ENCODE measurements around the gene SKI.

Gene SKI

DNA sequence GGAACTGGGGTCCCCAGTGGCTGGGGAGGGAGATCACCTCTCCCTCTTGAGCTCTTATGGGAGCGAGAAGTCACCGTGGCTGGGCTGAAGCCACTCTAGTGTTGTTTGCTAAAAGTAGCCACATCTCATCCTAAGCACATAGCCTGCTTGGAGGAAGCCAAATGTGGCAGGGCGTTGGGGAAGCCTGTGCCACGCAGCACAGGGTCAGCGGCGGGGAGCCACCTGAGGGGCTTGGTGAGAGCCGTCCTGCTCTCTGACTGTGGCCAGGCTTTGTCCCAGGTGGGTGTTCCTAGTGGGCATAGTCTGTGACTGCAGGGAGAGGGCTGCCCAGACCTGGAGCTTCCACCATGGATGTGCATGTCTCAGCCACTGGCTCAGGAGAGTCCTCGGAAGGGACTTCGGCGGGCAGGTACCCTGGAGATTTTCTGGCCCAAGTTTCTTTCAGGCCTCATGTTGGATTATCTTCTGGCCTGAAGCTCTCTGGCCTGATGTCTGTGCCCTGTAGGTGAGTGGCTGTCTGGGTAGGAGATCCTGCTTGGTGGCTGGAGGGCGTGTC, 124.3 kb downstream of the SKI start:
- DNase-seq (ENCODE audit: low spot score): no peak

DNA sequence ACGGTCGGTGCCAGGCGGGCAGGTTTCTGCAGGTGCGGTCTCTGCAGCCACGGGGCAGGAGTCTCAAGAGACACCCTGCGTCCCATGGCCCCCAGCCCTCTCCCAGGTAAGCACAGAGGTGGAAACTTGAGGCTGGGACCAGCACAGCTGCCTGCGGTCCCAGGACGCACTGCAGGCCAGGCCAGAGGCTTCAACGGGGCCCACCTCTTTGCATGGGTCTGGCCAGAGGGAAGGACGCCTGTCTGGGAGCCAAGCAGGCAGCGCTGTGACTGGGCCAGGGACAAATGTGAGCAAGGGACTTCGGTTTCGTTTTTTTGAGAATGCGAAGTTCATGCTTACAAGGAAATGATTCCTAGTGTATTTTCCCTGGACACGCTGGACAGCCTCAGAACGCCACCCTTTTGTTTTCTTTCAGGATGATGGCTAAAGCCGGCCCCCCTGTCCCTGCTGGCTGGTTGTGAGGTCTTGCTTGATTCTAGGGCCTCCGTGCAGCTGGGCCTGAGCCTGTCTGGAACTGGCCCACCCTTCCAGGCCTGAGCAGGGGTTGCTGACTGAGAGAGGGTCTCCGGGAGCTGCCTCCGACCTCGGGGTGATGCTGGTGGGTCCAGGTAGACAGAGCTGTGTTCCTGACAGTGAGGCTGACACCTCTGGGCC, 124.9 kb downstream of the SKI start:
- no peak for DNase-seq (ENCODE audit: low spot score)

DNA sequence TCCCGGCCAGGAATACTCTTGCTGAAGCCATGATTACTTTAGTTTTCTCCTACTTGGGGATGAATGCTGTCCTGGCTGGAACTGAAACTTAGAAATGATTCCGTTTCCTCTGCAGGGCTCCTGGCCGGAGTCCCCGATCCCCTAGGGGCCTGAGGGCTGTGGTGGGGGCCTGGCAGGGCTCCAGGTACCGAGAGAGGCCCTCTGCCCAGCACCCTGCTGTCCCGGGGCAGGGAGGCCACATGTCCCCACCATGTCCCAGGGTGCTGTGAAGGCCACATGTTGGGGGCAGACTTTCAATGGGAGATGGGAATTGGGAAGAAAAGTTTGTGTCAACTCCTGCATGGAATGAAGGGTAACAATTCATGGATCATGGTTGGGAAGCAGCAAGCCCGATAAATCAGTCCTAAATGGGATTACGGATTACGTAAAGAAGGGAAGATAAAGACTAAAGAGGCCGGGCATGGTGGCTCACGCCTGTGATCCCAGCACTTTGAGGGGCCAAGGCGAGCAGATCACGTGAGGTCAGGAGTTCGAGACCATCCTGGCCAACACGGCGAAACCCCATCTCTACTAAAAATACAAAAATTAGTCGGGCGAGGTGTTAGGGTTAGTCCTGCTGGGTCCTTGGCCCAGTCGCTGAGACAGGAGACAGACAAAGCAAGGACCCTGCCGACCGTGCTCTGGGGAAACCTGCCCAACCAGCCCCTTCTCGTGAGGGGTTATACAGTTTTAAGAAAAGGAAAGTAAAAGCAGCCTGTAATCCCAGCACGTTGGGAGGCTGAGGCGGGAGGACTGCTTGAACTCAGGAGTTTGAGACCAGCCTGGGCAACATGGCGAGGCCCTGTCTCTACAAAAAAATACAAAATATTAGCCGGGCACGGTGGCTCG, 125.7 kb downstream of the SKI start:
- DNase-seq (ENCODE audit: low spot score): no peak

- no peak for DNase-seq (ENCODE audit: low spot score)
Observed at GRCh38 chr1:2354511-2355372, 126.6 kb downstream of the SKI start.

DNA sequence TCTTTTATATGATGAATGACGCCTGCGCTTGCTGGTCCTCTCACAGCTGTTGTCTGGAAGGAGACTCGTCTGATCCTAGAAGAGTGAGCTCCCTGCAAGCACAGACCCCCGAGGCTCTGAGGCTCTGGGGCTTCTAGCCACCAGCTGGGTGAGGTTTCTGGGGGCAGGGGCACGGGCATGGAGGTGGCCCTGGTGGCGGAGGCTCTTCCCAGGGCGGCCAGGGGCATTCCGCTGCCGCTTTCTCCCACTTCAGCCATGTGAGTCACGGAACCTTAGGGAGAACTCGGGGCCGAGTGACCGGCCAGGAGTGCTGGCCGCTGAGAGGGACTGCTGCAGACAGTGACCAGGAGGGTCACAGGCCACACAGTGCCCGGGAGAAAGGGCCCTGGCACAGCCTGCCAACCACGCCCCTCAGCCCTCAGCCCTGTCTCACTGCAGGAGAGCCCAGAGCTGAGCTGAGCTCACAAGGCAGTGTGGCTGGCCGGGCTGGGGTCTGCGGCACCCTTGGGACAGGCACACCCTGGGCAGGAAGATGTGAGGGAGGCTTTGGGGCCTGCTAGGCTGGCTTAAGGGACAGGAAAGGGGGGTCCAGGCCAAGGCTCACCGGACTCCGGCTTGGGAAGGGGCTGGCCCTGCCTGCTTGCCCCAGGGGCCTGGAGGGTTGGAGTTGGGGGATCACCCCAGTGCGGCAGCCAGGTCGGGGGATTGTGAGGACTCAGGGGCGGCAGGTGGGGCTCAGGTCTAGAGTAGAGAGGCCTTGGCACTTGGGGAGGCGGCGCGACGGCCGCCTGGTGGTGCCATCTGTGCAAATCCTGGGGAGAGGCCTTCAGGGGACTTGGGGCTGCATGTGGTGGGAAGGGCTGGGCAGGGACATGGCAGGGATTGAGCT, 127.5 kb downstream of the SKI start:
- DNase-seq (ENCODE audit: low spot score): no peak

DNA sequence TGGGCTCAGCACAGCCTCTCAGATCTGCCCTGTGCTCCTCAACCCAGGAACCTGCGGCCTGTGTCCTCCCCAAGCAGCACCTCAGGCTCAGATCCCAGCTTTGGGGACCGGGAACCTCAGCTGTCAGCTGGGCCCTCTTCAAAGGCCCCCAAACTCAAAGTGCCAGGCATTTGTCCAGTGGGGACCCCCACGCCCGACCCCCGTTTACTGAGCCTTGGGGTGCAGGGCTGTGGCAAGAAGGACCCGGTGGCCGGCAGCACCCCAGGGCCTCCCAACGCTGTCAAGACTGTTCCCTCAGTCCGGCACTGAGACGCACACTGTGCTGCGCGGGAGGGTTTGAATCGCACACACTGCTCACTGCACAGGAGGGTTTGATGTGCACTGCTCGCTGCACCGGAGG, 128.3 kb downstream of the SKI start:
- no peak for DNase-seq (ENCODE audit: low spot score)

- no peak for DNase-seq (ENCODE audit: low spot score)
Observed at GRCh38 chr1:2356911-2357845, 129.1 kb downstream of the SKI start.

DNA sequence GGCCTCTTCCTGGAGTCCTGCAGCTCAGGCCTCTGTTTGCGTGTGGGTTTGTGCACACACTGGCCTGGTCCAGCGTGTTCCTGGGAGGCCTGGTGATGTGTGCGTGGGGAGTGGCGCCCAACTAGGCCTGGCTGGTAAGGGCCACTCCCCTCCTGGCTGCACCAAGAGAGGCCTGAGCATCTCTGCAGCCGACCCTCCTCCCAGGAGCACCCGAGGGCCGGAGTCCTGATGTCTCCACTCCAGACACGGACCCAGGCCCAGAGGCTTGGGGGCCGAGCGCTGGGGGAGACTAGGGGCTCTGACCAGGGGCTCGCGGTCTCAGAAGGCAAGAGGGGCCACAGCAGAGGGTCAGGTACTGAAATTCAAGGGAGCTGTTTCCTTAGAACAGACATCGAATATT, 130.0 kb downstream of the SKI start:
- DNase-seq (ENCODE audit: low spot score): no peak

GRCh38 chr1:2358651-2359640, 130.8 kb downstream of the SKI start:
- no peak for DNase-seq (ENCODE audit: low spot score)
